Mesendoderm (in vitro differentiated cells): ENCODE measurements around the gene TSKU.

Source experiments
- DNase-seq: peaks from one replicate; pipeline ENCODE4 v3.0.0; 2013
- H2AK5ac ChIP-seq: 2 replicates; pipeline ENCODE4 v1.6.1; 2013; ENCODE audit warnings: low read length, inconsistent platforms
- H2BK120ac ChIP-seq: 2 replicates; pipeline ENCODE4 v1.6.1; 2013; ENCODE audit warnings: low read depth, mild to moderate bottlenecking, low read length, moderate library complexity, mixed read lengths
- H2BK15ac ChIP-seq: replicated peaks from 2 replicates; pipeline ENCODE4 v1.6.1; 2013; ENCODE audit warnings: low read depth, mild to moderate bottlenecking, moderate library complexity
- H2BK5ac ChIP-seq: 2 replicates; pipeline ENCODE4 v1.6.1; 2013; ENCODE audit warnings: low read length, inconsistent platforms
- H3K18ac ChIP-seq: 2 replicates; pipeline ENCODE4 v1.6.1; 2013; ENCODE audit warnings: mild to moderate bottlenecking, low read length, mixed read lengths
- H3K23ac ChIP-seq: one replicate; pipeline ENCODE4 v1.6.1; 2013; ENCODE audit warnings: low read length
- H3K27ac ChIP-seq: 2 replicates; pipeline ENCODE4 v1.5.1; 2013; ENCODE audit warnings: low read depth, mild to moderate bottlenecking, inconsistent platforms, low read length, moderate library complexity
- H3K27me3 ChIP-seq: 2 replicates; pipeline ENCODE4 v1.6.1; 2013; ENCODE audit warnings: low read length, control low read depth, mild to moderate bottlenecking, inconsistent platforms; ENCODE audit not compliant: insufficient read depth, poor library complexity
- H3K36me3 ChIP-seq: 2 replicates; pipeline ENCODE4 v1.6.1; 2013; ENCODE audit warnings: low read length, inconsistent platforms; ENCODE audit not compliant: control insufficient read depth, insufficient read depth
- H3K4ac ChIP-seq: one replicate; pipeline ENCODE4 v1.6.1; 2013; ENCODE audit warnings: low read depth, mild to moderate bottlenecking, low read length, moderate library complexity
- H3K4me1 ChIP-seq: 2 replicates; pipeline ENCODE4 v1.6.1; 2013; ENCODE audit warnings: low read depth, low read length, inconsistent platforms; ENCODE audit not compliant: control insufficient read depth
- H3K4me2 ChIP-seq: 2 replicates; pipeline ENCODE4 v1.6.1; 2013; ENCODE audit warnings: low read length
- H3K4me3 ChIP-seq: 2 replicates; pipeline ENCODE4 v1.5.1; 2013; ENCODE audit warnings: mild to moderate bottlenecking, low read length
- H3K56ac ChIP-seq: one replicate; pipeline ENCODE4 v1.6.1; 2013; ENCODE audit warnings: low read length
- H3K79me1 ChIP-seq: 2 replicates; pipeline ENCODE4 v1.6.1; 2013; ENCODE audit warnings: low read length, inconsistent platforms
- H3K79me2 ChIP-seq: 2 replicates; pipeline ENCODE4 v1.6.1; 2013; ENCODE audit warnings: mild to moderate bottlenecking, low read length; ENCODE audit not compliant: control insufficient read depth, insufficient read depth
- H3K9ac ChIP-seq: 2 replicates; pipeline ENCODE4 v1.6.1; 2013; ENCODE audit warnings: low read length, inconsistent platforms
- H4K5ac ChIP-seq: one replicate; pipeline ENCODE4 v1.6.1; 2013; ENCODE audit warnings: low read length
- H4K8ac ChIP-seq: one replicate; pipeline ENCODE4 v1.6.1; 2013; ENCODE audit warnings: low read depth, mild to moderate bottlenecking, control low read depth, low read length, moderate library complexity
- WGBS: extraction: QIAGEN DNeasy Blood & Tissue Kit; methylation state at CpG from one replicate; pipeline ENCODE4 v1.1.7; 2013; ENCODE audit warnings: low lambda C conversion rate, missing lambda C conversion rate; ENCODE audit not compliant: insufficient coverage; ENCODE audit errors: extremely low coverage; 5-methylcytosine and 5-hydroxymethylcytosine counted together

TSKU gene

GRCh38 chr11:76786441-76787014 lies 3.4 kb downstream of the TSKU start:
- Histone ChIP-seq H3K4me2 (no peak overlapping the region), H3K27me3 (no peaks in the 10 kb centered on the region), H3K23ac (no peak overlapping the region), H3K27ac (no peak overlapping the region), H3K4ac (no peak overlapping the region), H3K9ac (peak overlapping the region; percentile 95), H3K79me2 (peaks cover 82% of the 10 kb centered on the region), H4K5ac (no peak overlapping the region), H3K79me1 (peaks cover 9% of the 10 kb centered on the region), H3K56ac (peak overlapping the region; percentile 75), H3K4me3 (no peak overlapping the region), H3K4me1 (peaks cover 36% of the 10 kb centered on the region), H2BK5ac (no peak overlapping the region), H3K36me3 (no peaks in the 10 kb centered on the region), H2BK15ac (no peak overlapping the region), H2BK120ac (no peak overlapping the region), H2AK5ac (no peak overlapping the region), H4K8ac (no peak overlapping the region), H3K18ac (peak overlapping the region; percentile 19)
- no peak for DNase-seq
- no CpG with 5 or more reads among the region's 4 CpGs for whole genome bisulfite sequencing

- H3K36me3 ChIP-seq: no peaks in the 10 kb centered on the region
- no peak overlapping the region for H2BK15ac ChIP-seq
- peaks cover 7% of the 10 kb centered on the region for H3K79me1 ChIP-seq
- H3K79me2 ChIP-seq: peaks cover 84% of the 10 kb centered on the region
- H3K27me3 ChIP-seq: no peaks in the 10 kb centered on the region
- H3K4me2 ChIP-seq: no peak overlapping the region
- H2BK120ac ChIP-seq: no peak overlapping the region
- no peak overlapping the region for H4K5ac ChIP-seq
- no peak overlapping the region for H3K23ac ChIP-seq
- no peak overlapping the region for H2BK5ac ChIP-seq
- WGBS: no CpG with 5 or more reads among the region's 4 CpGs
- H3K18ac ChIP-seq: no peak overlapping the region
- peak overlapping the region; percentile 25 for H3K9ac ChIP-seq
- peak overlapping the region; percentile 79 for H3K56ac ChIP-seq
- H3K4ac ChIP-seq: no peak overlapping the region
- peak overlapping the region; percentile 61 for H3K27ac ChIP-seq
- H4K8ac ChIP-seq: no peak overlapping the region
- no peak for DNase-seq
- H2AK5ac ChIP-seq: peak overlapping the region; percentile 81
- peaks cover 33% of the 10 kb centered on the region for H3K4me1 ChIP-seq
- no peak overlapping the region for H3K4me3 ChIP-seq
Observed at GRCh38 chr11:76787271-76787670, 4.1 kb downstream of the TSKU start.

GRCh38 chr11:76787911-76788596 lies 4.9 kb downstream of the TSKU start:
- H3K79me1 ChIP-seq: peaks cover 10% of the 10 kb centered on the region
- H3K4ac ChIP-seq: no peak overlapping the region
- H3K18ac ChIP-seq: peak overlapping the region; percentile 13
- H3K4me3 ChIP-seq: no peak overlapping the region
- H2BK5ac ChIP-seq: peak overlapping the region; percentile 61
- peaks cover 1% of the 10 kb centered on the region for H3K36me3 ChIP-seq
- peak overlapping the region; percentile 79 for H3K56ac ChIP-seq
- no peak overlapping the region for H2BK15ac ChIP-seq
- H3K27ac ChIP-seq: peak overlapping the region; percentile 61
- no peak overlapping the region for H4K8ac ChIP-seq
- peak overlapping the region; percentile 25 for H3K9ac ChIP-seq
- peak overlapping the region; percentile 81 for H2AK5ac ChIP-seq
- H3K27me3 ChIP-seq: no peaks in the 10 kb centered on the region
- H3K4me2 ChIP-seq: no peak overlapping the region
- peaks cover 92% of the 10 kb centered on the region for H3K79me2 ChIP-seq
- H2BK120ac ChIP-seq: no peak overlapping the region
- H4K5ac ChIP-seq: peak overlapping the region; percentile 18
- H3K4me1 ChIP-seq: peaks cover 37% of the 10 kb centered on the region
- no CpG with 5 or more reads among the region's 12 CpGs for WGBS
- peak; percentile 90 for DNase-seq
- no peak overlapping the region for H3K23ac ChIP-seq

- Histone ChIP-seq H3K36me3 (peaks cover 1% of the 10 kb centered on the region), H3K9ac (peak overlapping the region; percentile 26), H2BK5ac (peak overlapping the region; percentile 76), H3K79me2 (peaks cover 95% of the 10 kb centered on the region), H3K4ac (peak overlapping the region; percentile 22), H3K56ac (peak overlapping the region; percentile 78), H3K79me1 (peaks cover 12% of the 10 kb centered on the region), H2BK120ac (peak overlapping the region; percentile 29), H4K5ac (no peak overlapping the region), H3K18ac (peak overlapping the region; percentile 40), H3K4me1 (peaks cover 45% of the 10 kb centered on the region), H3K4me3 (no peak overlapping the region), H3K4me2 (no peak overlapping the region), H4K8ac (no peak overlapping the region), H2BK15ac (no peak overlapping the region), H2AK5ac (no peak overlapping the region), H3K27ac (peak overlapping the region; percentile 77), H3K23ac (no peak overlapping the region), H3K27me3 (no peaks in the 10 kb centered on the region)
- no peak for DNase-seq
- WGBS: no CpG with 5 or more reads among the region's 10 CpGs
Observed at GRCh38 chr11:76788661-76789442, 5.7 kb downstream of the TSKU start.

- no peak overlapping the region for H3K4me2 ChIP-seq
- H3K36me3 ChIP-seq: peaks cover 1% of the 10 kb centered on the region
- H3K79me1 ChIP-seq: peaks cover 17% of the 10 kb centered on the region
- H2BK15ac ChIP-seq: no peak overlapping the region
- H4K5ac ChIP-seq: no peak overlapping the region
- no peak overlapping the region for H3K4ac ChIP-seq
- no peak overlapping the region for H3K18ac ChIP-seq
- no peak overlapping the region for H3K9ac ChIP-seq
- H2BK120ac ChIP-seq: no peak overlapping the region
- H3K4me1 ChIP-seq: peaks cover 47% of the 10 kb centered on the region
- H3K79me2 ChIP-seq: peaks cover 96% of the 10 kb centered on the region
- no peak overlapping the region for H3K56ac ChIP-seq
- no peak overlapping the region for H3K23ac ChIP-seq
- WGBS: no CpG with 5 or more reads among the region's 2 CpGs
- H3K27ac ChIP-seq: no peak overlapping the region
- H3K27me3 ChIP-seq: no peaks in the 10 kb centered on the region
- H2AK5ac ChIP-seq: no peak overlapping the region
- H2BK5ac ChIP-seq: no peak overlapping the region
- no peak for DNase-seq
- no peak overlapping the region for H3K4me3 ChIP-seq
- H4K8ac ChIP-seq: no peak overlapping the region
Observed at GRCh38 chr11:76789443-76789719, 6.2 kb downstream of the TSKU start.
